ENCODE data around the gene LTBP2.

The LTBP2 gene

DNA sequence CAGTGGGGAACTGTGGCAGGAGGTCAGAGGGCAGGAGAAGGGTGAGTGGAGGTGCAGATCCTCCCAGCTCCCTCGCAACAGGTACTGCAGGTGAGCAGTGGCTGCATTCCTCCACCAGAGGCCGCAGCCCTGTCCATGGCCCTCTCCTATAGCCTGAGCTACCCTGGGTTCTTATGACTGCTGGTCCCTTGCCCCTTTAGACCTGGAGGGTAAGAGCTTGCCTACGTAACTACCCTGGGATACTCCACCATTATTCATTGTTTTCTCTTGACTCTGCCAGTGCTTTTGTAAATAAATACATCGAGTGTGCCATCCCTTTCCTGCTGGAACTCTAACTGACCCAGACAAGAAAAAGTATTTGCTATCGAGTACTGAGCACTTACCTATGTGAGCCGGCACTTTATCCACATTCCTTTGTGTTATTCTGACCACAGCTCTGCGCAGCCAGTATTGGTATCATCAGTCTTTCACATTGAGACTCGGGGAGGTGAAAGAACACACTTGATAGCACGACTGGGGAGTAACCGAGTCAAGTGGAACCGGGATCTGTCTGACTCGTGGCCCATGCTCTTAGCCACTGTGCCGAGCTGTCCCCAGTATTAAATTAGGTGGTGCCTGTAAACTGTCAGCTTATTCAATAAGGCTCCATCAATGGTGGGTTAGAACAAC lies 38.5 kb downstream of the LTBP2 start:
- DNase-seq (ENCODE audit: extremely low read depth in 1 of 2, low read depth in 1 of 2) = no peak

DNA sequence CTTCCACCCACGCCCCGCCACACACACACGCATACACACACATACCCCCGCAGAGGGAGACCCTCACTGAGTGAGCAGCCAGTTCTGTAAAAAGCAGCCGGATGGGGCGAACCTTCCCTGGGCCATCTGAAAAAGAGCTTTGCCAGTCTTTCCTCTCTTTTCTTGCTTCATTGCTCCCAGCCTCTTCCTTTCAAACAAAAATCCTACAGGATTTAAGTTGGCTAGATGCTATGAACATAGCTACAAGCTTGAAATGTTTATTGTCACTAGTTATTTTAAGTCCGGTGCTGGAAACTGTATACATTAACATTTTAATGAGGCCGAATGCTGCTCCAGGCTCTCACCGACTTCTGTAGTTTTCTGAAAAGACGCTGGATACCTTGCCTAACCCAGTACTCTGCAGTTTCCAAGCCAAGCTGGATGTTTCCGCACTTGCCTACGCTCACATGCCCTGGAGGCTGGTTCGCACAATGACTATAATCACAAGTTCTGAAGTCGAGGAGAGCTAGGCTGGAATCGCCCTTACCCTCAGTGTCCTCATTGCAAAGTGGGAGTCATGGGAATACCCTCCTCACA lies 39.2 kb downstream of the LTBP2 start:
- no peak for DNase-seq (ENCODE audit: extremely low read depth in 1 of 2, low read depth in 1 of 2)

DNA sequence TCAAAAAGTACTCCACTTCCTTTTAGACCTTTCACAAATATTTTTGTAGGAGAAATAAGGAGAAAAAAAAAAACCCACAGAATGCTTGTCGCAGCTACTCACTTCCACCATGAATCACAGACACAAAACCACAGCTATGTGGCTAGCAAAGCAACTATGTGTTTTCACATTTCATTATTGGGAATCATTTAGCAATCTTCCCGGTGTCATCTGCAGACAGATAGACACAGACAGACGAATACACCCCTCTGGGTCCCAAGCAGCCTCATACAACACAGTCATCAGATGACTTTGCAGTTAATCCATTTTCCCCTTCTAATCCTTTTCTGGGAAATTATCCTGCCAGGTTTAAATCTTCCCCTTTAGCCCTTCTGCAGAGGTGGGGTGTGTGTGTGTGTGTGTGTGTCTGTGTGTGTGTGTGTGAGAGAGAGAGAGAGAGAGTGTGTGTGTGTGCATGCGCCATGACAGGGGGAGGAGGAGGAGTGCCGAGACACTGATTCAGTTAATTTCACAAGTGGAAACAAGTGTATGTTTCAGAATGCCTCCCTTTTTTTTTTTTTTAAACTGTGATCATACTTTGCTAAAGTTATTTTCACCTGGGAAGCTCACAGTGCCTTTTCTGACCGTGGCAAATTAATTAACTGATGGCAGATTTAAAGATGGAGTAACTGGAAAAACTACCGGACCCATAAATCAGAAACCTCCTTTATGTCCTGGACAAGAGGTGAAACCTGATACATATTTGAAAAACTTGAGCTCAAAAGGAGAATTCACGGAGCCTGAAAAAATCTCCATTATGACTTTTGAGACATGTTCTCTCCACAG lies 39.9 kb downstream of the LTBP2 start:
- DNase-seq (ENCODE audit: extremely low read depth in 1 of 2, low read depth in 1 of 2) = no peak

DNA sequence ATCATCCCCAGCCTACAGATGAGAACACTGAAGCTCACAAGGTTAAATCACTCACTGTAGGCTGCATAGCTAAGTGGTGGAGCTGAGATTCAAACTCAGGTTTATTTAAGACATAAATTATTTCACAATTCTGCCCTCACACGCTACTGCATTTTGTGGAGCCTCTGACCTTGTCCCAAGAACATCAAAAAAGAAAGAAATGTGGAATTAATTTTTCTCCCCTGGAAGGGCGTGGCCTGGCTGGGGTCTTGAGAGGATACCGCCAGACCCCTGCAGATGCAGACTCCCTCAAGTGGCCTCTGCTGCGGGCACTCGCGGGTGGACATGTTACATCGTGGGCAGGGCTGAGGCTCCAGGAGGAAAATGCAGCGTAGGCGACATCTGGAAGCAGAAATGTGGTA lies 40.6 kb downstream of the LTBP2 start:
- no peak for DNase-seq (ENCODE audit: extremely low read depth in 1 of 2, low read depth in 1 of 2)

DNA sequence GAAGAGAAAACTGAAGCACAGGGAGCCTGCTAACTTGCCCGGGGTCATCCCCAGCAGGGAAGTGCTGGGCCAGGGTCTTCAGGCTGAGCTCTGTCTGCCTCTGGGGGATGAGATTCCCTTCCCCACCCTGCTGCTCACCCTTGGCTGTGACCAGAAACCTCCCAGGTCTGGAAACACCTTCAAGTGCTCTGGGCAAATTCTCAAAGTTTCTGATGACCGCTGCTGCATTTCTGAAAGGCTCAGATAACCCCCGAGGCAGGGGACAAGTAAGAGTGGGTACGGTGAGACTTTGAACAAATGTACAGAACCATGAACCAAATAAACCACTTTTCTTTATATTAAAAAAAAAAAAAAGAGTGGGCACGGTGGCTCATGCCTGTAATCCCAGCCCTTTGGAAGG lies 41.3 kb downstream of the LTBP2 start:
- DNase-seq (ENCODE audit: extremely low read depth in 1 of 2, low read depth in 1 of 2) = no peak

DNA sequence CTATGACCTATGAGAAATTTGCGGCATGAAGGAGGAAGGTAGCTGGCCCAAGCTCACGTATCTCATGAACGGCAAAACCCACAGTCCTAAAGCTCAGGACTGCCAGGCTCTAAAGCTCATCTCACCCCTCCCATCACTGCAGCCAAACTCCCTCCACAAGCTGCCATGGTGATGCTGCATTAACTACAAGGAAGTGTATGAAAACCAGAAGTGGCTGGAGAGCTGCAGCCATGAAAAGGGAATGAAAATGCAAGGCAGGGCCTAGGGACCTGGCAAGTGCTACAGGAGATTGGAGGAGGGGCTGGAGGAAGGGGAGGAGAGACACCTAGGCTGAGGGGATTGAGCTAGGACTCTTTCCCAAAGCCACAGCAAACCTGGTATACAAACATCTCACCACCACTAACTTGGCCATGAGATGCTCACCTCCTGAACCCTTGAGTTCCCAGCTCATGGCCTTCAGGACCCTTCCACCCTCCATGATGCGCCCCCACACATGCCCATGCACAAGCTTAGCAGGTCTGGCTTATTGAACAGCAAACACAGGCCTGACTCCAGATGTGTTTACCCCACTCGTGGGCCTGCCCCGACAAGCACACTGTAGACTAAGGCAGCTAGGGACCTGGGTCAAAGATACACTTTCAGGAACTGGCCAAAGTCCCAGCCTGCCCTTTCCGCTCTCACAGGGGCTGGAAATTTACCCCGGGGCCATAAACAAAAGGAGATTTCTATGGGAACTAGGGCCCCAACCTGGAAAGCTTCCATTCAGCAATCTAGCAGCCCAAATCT lies 42.0 kb downstream of the LTBP2 start:
- DNase-seq (ENCODE audit: extremely low read depth in 1 of 2, low read depth in 1 of 2) = no peak

DNA sequence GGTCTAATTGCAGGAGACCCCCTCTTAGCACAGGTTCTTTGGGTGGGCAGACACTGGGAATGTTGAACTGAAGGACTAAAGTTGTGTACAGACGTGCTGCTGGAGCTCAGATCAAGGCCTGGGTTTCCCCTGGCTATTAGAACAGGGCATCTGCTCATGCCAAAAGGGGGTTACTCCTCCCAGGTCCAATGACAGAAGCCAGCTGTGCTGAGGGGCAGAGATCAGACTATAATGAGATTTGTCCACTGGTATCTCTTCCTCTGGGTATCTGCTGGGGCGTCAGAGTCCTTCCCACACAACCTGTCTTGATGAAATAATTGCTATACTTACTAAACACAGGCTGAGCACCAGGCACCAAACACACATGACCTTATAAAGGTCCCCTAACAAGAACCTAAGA lies 42.6 kb downstream of the LTBP2 start:
- DNase-seq (ENCODE audit: extremely low read depth in 1 of 2, low read depth in 1 of 2) = no peak

DNA sequence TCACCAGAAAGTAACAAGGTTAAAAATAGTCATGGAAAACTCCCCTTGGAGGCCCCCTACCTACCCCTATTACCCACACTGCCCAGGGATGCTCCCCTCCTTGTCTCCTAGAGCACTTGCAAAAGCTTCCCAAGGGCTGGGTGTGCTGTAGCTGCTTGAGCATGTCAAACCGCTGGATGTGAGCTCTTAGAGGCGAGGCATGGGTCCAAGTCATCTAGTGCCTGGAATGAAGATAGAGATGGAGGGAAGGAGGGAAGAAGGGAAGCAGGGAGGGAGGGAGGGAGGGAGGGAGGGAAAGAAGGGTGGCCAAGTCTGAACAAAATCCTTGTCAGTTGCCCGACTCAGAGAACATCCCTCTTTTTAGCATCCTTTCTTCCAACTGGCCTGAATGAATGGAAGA lies 43.1 kb downstream of the LTBP2 start:
- no peak for DNase-seq (ENCODE audit: extremely low read depth in 1 of 2, low read depth in 1 of 2)

DNA sequence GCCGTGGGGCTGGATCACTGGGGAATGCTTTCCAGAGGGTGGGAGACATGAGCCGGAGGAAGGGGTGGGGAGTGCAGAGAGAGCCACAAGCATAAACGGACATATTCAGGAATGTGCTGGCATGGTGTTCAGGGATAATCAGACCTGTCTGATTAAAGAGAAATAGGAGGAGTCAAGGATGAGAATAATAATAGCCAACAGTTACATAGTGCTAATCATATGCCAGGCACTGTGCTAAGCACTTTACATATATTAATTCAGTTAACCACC lies 43.7 kb downstream of the LTBP2 start:
- DNase-seq (ENCODE audit: extremely low read depth in 1 of 2, low read depth in 1 of 2) = no peak

DNA sequence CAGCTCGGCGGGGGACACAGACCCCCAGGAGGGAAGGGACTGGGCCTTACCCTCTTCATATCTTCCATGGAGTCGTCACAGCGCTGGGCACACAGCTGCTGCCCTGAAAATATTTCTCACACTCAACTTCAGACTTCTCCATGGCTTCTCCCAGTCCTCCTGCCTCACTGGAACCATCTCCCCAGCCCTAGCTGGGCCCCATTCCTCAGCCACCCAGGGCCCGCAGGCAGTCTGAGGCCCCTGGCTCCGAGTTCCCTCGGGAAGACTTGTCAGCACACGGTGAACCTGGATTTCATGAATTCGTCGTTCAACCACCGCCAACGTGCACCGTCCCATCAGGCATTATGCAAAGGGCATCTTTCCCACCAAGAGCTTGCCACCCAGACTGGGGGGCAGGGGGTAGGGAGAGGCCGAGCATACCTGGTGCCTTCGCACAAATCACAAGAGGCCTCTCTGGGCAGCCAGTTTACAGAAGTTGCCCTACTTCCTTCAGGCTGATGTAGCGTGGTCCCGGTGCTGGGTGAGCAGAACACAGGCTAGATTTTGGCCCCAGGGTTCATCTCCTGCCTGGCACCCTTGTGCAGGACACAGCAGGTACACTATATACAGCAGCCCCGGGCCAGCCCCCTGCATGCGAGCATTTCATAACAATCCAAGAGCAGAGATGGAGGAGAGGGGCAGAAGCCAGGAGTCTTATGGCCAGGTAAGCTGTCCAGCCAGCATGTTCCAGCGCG lies 44.2 kb downstream of the LTBP2 start:
- DNase-seq (ENCODE audit: extremely low read depth in 1 of 2, low read depth in 1 of 2) = no peak

DNA sequence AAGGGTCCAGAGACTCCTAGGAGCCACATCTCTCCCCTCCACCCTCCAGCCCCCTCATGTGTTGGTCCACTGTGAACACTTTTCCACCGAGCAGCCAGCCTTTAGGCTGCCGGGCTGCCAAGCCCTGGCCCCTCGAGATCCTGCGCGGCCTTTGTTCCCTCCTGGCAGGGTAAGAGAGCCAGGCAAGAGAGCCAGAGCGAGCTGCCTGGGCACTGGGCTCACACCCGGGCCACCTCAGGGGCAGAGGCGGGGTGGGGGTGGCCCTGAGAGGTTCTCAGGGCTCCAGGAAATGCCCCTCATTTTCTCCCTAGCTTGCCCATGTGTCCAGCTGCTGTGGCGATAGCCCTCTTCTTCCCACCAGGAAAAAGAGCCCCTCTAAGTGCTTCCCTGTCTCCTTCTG lies 44.8 kb downstream of the LTBP2 start:
- DNase-seq (ENCODE audit: extremely low read depth in 1 of 2, low read depth in 1 of 2) = no peak

DNA sequence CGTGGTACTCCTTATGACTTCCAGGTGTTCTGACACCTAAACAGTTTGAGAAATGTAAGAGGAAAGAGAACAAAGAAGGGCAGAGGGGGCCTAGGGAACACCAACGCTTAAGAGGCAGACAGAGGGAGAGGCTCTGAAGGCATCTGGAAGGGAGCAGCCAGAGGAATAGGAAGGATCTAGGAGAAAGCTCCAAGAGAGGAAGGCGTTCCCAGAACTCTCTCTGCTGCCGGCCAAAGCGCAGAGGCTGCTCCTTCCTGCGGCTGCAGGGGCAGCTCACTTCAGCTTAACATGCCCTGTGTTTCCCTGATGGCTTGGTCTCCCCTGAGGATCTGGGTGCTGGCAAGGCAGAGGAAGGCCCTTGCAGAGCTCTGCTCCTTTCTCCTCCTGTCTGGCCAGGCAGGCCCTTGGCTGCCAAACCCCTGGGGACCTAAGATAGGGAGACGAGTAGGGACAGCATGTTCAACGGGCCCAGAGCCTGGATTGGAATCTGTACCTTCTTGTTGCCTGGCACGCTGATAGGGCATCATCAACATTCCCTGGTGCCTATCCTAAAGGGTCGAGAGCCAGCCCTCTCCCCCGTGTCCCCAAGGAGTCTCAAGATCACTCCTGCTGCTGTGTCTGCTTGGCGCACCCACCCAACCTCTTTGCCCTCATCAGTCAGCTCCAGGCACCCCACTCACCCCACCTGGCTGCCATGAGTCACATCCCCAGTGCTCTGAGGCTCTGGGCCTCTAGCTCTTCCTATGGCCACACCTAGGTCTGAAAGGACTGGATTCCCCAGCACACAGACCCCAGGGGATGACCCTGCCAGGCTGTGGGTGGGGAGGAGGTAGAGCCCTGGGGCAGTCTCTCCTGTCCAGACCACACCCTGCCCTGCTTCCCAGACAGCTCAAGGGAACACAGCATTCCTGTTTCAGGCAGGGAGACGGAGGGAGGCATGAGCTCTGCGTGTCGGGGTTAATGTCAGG lies 45.6 kb downstream of the LTBP2 start:
- no peak for DNase-seq (ENCODE audit: extremely low read depth in 1 of 2, low read depth in 1 of 2)

DNA sequence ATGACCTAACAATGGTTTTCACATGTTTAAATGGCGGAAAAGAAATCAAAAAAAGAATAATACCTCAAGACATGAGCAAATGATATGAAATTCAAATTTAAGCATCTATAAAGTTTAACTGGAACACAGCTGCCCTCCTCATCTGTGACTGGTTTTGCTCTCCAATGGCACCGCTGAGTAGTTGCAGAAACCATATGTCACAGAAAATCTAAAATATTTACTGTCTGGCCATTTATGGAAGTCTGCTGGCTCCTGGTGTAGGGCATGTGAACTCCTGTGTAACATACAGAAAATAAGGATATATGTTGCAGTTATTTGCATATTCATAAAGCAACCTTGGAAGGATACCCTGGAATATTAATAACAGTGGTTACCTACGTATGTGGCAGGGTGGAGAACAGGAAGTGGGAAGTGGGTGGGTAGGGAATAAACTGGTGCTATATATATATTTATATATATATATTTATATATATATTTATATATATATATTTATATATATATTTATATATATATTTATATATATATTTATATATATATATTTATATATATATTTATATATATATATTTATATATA lies 48.4 kb downstream of the LTBP2 start:
- DNase-seq (ENCODE audit: extremely low read depth in 1 of 2, low read depth in 1 of 2) = no peak

DNA sequence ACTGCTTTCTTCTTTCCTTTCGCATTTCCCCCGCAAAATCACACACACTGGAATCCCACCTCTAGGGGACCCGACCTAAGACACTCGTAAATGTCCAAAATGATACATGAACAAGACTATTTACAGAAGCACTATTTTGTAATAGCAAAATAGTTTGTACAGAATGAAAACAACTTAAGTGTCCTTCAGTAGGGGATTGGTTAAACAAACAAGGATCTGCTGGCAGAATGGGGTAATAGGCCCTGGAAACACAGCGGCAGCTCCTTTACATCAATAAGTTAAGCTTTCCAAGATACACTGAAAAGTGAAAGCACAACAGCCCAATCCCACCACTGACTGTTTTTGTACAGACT lies 48.8 kb downstream of the LTBP2 start:
- no peak for DNase-seq (ENCODE audit: extremely low read depth in 1 of 2, low read depth in 1 of 2)

DNA sequence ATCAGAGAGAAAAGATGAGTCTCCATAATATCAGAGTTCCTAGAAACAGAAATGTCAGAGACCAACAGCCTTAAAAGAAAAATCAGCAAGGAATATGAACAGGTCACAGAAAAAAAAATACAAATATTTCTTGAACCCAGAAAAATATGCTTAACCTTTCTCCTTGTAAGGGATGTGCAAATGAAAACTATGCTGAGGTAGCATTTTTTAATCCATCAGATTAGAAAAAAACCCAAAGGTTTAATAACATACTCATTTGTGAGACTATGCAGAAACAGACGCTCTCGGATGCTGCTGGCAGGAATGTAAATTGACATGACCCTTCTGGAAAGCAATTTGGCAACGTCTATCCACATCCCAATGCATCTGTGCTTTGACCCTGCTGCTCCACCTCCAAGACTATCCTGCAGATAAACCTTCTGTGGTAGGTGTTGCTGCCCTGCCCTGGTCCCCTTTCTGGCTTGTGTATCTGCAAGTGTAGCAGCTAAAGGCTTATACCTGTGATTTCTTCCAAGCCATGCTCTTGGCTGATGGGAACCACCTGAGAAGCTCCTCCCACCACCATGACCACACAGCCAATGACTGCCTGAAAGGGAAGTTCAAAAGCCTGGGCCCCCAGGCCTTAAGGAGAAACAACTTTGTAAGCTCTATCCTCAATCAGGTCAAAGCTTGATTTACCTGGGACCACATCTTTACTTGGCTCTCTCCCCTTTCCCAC lies 49.4 kb downstream of the LTBP2 start:
- no peak for DNase-seq (ENCODE audit: extremely low read depth in 1 of 2, low read depth in 1 of 2)

DNA sequence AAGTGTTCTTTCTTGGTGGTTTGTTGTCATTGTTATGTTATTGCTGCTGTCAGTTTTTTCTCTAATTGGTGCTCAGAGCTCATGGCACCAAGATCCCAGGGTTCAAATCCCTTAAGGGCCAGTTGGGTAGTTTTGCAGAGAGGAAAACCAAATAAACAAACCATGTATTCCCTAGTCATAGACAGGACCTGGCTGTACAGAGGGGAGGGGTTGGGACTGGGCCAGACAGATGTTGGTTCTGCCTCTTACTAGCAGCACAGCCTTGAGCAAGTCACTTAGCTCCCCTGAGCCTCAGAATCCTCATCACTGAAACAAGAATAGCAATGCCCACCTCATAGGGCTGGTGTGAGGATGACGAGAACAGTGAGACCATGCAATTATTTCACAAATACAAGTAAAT lies 53.4 kb downstream of the LTBP2 start:
- no peak for DNase-seq (ENCODE audit: extremely low read depth in 1 of 2, low read depth in 1 of 2)

DNA sequence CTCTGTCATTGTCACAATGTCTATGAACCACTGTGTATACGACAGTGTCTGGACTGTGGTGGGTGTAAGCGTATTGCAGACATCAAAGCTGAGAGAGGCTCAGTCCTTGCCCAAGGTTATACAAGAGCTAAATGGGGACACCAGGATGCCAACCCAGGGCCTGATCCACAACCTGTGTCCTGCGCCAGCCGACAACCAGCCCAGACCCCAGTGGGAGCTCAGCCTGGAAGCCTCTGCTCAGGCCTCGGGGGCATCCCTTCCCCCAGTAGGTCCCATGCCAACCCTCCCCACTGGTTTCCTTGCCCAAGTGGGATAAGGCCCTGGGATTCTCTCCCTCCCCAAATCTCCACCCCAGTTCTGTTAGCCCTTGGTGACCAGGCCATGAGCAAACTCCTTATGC lies 54.3 kb downstream of the LTBP2 start:
- no peak for DNase-seq (ENCODE audit: extremely low read depth in 1 of 2, low read depth in 1 of 2)

DNA sequence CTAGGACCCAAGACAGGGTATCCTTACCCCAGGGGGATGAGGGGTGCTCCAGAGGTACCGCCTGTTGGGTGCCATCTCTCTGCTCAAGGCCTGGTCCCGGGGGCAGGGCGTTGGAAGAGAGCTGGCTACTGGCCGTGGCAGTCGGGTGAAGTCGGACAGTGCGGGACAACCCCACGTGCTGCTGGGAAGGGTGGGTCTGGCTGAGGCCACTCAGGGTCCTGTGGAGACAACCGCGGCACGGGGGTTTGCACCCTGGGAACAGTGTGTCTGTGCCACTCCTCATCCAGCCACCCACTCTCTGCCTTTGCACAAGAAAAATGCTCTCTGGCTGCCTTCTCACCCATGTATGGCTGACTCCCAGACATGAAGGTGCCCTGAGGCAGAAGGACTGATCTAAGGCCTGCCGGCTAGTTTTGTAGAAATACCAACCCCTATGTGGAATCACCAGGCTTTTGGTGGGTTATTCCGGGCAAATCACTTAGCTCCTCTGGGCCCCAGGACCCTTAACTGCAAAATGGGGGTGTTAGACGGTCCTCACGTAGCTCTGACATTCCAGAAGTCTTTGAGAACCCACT lies 56.5 kb downstream of the LTBP2 start:
- no peak for DNase-seq (ENCODE audit: extremely low read depth in 1 of 2, low read depth in 1 of 2)
